IMR-90 (cell line): ENCODE results near the gene NUB1. TPM values are rescaled to one million over a fixed set of nuclear protein-coding genes. Genes with fewer than 3 reads are reported as not detected.

ENCODE experiments used
- CTCF ChIP-seq: conservative IDR thresholded peaks from 2 replicates; pipeline ENCODE4 v1.5.1; 2012; ENCODE audit warnings: mild to moderate bottlenecking, low read depth, low read length, improper control_type of control experiment
- MAFK ChIP-seq: IDR thresholded peaks from 2 replicates; pipeline ENCODE4 v1.6.1; 2012; ENCODE audit warnings: low read depth, low read length, improper control_type of control experiment
- MAZ ChIP-seq: IDR thresholded peaks from 2 replicates; pipeline ENCODE4 v1.6.1; 2012; ENCODE audit warnings: low read depth, mild to moderate bottlenecking, low read length, improper control_type of control experiment, moderate library complexity, borderline replicate concordance
- POLR2A ChIP-seq: IDR thresholded peaks from 2 replicates; pipeline ENCODE4 v1.6.1; 2012; ENCODE audit warnings: mild to moderate bottlenecking, low read depth, low read length
- polyA plus RNA-seq, 3 experiments: library from polyadenylated mRNA; depleted of rRNA; stranded (reverse); fragments of >200 nt; gene quantifications; 2 replicates each; pipeline ENCODE4 v1.2.3, GENCODE V29; 2012; ENCODE audit warnings: low replicate concordance in 1 of 3
- total RNA-seq: library from RNA; depleted of rRNA; stranded (reverse); fragments of >200 nt; gene quantifications from 2 replicates; pipeline ENCODE4 v1.2.3, GENCODE V29; 2012

Gene NUB1
- total and polyA plus RNA-seq, 2 of the 4 experiments (the other 2 are of a cell fraction): 20.1 to 29.7 TPM

- TF ChIP-seq CTCF (no peak), MAFK (no peak), POLR2A (no peak), MAZ (no peak)
These were observed 40.7 kb downstream of the NUB1 start (continued) for GRCh38 chr7:151382079-151382885.
